GM18951 (cell line): ENCODE measurements around the gene SERPINE3.

Experiments
- POLR2A ChIP-seq: IDR thresholded peaks from 4 replicates; pipeline ENCODE4 v1.6.1; 2011; ENCODE audit warnings: mild to moderate bottlenecking; ENCODE audit not compliant: insufficient read length, insufficient read depth; ENCODE audit errors: extremely low read depth
- in situ Hi-C: fragments of 300-500 bp; cut with MboI; formaldehyde crosslinking; loops from one replicate; pipeline ENCODE4 v1.12.0; 2022; ENCODE audit warnings: low sequenced_read_pairs, mixed read lengths, inconsistent platforms; ENCODE audit not compliant: unreplicated experiment

The SERPINE3 gene

GRCh38 chr13:51339952-51340732 lies 651 bp downstream of the SERPINE3 start:
- in situ Hi-C loops, result no loop called here
- TF ChIP-seq POLR2A, result no peak

GRCh38 chr13:51341232-51341631 lies 1.7 kb downstream of the SERPINE3 start:
- in situ Hi-C loops, result no loop called here
- TF ChIP-seq POLR2A, result no peak

DNA sequence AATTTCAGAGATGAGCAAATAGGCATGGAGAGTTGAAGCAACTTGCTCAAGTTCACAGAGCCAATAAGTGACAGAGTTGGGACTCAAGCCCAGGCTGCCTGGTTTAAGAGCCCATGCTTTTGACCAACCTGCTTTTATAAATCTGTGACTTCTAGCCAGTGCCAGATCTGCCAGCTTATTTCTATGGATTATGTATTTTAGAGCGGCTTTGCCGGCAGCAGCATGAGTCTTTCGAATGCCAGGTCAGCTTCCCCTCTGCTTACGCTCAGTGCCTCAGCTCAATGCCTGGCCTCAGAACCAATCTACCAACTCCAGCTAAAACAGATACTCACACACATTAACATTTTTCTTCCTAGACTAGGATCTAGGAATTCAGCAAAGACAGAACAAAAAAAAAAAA lies 2.3 kb downstream of the SERPINE3 start:
- TF ChIP-seq POLR2A, result no peak
- in situ Hi-C loops, result no loop called here

DNA sequence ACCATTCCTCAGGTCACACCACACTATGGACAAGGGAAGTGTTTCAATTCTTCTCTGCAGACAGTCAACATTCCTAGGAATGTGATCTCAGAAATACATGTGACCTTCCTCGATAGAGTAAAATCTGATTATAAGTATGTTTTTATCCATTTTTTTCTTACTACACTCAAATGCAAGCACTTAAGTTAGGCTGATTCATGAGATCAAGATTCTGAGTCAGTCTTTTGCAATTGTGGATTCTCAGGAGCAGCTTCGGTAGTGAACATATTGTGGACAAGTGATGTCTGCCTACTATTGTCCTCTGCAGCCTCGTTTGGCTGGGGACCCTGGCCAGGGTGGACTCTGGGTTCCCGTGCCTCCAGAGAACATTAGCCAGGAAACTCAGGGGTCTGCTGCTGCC lies 3.2 kb downstream of the SERPINE3 start:
- in situ Hi-C loops, result no loop called here
- TF ChIP-seq POLR2A, result no peak

GRCh38 chr13:51343475-51343874 lies 4.0 kb downstream of the SERPINE3 start:
- in situ Hi-C loops, result no loop called here
- no peak for TF ChIP-seq POLR2A

DNA sequence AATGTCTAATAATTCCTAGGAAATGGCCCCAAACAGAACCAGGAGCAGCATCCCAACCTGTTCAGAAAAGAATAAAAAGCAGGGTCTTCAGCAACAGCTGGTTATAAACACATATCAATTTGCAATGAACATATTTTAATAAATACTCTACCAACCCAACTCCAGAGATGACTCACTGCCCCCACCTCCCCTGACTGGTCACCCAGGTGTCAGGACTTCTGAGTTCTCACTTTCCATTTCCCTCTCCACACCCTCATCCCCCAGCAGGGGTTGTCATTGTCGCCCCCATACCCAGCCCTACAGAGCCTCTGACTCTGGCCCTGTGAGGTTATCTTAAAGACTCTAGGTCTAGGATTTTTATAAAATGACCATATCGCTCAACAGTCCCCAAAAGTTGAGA lies 6.9 kb downstream of the SERPINE3 start:
- no peak for TF ChIP-seq POLR2A
- in situ Hi-C loops, result no loop called here

GRCh38 chr13:51347099-51347498 lies 7.6 kb downstream of the SERPINE3 start:
- in situ Hi-C loops, result no loop called here
- TF ChIP-seq POLR2A, result no peak

- in situ Hi-C loops, result no loop called here
- no peak for TF ChIP-seq POLR2A
These were observed 8.8 kb downstream of the SERPINE3 start for GRCh38 chr13:51348069-51348967.

GRCh38 chr13:51349016-51349415 lies 9.5 kb downstream of the SERPINE3 start:
- TF ChIP-seq POLR2A, result no peak
- in situ Hi-C loops, result no loop called here

GRCh38 chr13:51355217-51355616 lies 15.7 kb downstream of the SERPINE3 start:
- in situ Hi-C loops, result no loop called here
- no peak for TF ChIP-seq POLR2A

DNA sequence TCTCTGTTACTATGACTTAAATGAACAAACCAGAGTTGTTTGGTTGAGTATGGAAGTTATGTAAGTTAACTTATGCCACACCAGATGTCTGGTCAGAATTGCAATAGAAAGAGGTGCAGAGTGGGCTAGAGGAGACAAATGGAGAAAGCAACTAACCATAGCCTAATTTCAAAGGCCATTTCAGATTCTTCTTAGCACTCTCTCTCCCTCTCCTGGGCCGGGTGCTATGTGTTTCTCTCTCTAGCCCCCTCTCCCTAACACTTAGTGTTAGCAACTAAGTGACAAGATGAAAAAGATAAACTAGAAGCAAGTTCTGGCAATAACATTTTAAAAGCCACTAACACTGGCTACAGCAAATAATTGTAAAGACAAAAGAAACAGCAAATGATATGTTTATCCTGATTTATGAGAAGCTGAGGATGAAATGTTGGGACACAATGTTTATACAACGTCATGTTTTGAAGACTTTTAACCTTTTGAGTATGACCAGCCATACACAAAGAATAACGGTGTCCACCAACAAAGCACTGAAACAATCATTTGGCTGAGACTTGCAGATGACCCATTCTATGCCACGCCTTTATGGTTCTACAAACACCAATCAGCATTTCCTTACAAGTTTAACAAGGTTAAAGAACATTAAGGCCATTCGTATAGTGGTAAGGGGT lies 18.6 kb downstream of the SERPINE3 start:
- TF ChIP-seq POLR2A, result no peak
- in situ Hi-C loops, result no loop called here

DNA sequence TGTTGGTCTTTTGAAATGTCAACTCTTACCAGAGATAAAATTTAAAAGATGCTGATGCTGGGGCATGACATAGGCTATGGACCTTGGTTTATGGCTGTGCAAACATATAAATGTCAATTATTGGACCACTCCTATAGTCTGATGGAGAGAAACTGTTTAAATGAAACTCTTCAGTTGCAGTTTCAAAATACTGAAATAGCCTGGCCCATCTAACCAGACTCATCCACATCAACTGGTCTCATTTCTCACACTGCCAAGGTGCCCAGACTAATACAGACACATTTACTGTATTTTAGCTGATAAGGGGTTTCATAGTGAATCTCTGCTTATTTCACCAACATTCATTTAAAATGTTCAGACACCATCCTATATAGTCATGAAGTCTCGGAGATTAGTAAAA lies 19.9 kb downstream of the SERPINE3 start:
- no peak for TF ChIP-seq POLR2A
- in situ Hi-C loops, result no loop called here

GRCh38 chr13:51360489-51360888 lies 21.0 kb downstream of the SERPINE3 start:
- in situ Hi-C loops, result no loop called here

More at GRCh38 chr13:51360489-51360888, 21.0 kb downstream of the SERPINE3 start:
- no peak for TF ChIP-seq POLR2A
